ENCODE data around the gene BACE1.

DNA sequence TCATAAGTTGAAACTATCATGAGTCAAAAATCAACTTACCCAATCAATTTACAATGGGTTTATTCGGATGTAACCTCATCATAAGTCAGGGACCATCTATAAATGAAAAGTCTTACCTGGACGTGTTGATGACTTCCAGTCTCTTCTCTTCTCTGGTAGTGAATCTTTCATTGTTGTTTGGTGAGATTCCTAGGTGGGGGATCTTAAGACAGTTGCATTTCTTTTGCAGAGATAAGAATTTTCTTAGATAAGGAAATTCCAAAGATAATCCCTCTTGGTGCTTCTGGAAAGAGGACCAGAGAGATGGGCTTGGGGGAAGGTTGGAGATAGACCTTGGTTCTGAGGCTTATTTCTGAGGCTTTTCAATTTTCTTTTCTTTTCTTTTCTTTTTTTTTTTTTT, 46.2 kb downstream of the BACE1 start:
- no peak for TF ChIP-seq EZH2 (IDR thresholded peaks at IDR 0.05)
- TF ChIP-seq, protein P1, sequence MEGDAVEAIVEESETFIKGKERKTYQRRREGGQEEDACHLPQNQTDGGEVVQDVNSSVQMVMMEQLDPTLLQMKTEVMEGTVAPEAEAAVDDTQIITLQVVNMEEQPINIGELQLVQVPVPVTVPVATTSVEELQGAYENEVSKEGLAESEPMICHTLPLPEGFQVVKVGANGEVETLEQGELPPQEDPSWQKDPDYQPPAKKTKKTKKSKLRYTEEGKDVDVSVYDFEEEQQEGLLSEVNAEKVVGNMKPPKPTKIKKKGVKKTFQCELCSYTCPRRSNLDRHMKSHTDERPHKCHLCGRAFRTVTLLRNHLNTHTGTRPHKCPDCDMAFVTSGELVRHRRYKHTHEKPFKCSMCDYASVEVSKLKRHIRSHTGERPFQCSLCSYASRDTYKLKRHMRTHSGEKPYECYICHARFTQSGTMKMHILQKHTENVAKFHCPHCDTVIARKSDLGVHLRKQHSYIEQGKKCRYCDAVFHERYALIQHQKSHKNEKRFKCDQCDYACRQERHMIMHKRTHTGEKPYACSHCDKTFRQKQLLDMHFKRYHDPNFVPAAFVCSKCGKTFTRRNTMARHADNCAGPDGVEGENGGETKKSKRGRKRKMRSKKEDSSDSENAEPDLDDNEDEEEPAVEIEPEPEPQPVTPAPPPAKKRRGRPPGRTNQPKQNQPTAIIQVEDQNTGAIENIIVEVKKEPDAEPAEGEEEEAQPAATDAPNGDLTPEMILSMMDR (IDR thresholded peaks at IDR 0.05) = no peak

All from neural progenitor cell (in vitro differentiated cells).